ENCODE measurements around the gene TSKU. TPM values are rescaled to one million over a fixed set of nuclear protein-coding genes. Genes with fewer than 3 reads are reported as not detected.

TSKU gene
- total and polyA plus RNA-seq, 9 of the 15 experiments (the other 6 are each of a cell fraction or from before 2014, with no cell fraction given) = 0.60 to 11.9 (median 8.4) TPM

- TF ChIP-seq, protein P1, sequence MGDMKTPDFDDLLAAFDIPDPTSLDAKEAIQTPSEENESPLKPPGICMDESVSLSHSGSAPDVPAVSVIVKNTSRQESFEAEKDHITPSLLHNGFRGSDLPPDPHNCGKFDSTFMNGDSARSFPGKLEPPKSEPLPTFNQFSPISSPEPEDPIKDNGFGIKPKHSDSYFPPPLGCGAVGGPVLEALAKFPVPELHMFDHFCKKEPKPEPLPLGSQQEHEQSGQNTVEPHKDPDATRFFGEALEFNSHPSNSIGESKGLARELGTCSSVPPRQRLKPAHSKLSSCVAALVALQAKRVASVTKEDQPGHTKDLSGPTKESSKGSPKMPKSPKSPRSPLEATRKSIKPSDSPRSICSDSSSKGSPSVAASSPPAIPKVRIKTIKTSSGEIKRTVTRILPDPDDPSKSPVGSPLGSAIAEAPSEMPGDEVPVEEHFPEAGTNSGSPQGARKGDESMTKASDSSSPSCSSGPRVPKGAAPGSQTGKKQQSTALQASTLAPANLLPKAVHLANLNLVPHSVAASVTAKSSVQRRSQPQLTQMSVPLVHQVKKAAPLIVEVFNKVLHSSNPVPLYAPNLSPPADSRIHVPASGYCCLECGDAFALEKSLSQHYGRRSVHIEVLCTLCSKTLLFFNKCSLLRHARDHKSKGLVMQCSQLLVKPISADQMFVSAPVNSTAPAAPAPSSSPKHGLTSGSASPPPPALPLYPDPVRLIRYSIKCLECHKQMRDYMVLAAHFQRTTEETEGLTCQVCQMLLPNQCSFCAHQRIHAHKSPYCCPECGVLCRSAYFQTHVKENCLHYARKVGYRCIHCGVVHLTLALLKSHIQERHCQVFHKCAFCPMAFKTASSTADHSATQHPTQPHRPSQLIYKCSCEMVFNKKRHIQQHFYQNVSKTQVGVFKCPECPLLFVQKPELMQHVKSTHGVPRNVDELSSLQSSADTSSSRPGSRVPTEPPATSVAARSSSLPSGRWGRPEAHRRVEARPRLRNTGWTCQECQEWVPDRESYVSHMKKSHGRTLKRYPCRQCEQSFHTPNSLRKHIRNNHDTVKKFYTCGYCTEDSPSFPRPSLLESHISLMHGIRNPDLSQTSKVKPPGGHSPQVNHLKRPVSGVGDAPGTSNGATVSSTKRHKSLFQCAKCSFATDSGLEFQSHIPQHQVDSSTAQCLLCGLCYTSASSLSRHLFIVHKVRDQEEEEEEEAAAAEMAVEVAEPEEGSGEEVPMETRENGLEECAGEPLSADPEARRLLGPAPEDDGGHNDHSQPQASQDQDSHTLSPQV (IDR thresholded peaks at IDR 0.05) = peak; percentile 33; the same call in 1 of the 2 replicates
- TF ChIP-seq CREBBP (IDR thresholded peaks at IDR 0.05; ENCODE audit: low read depth, low read length) (no peak), DACH1 (IDR thresholded peaks at IDR 0.05; ENCODE audit: partially characterized antibody) (peak; percentile 56), ATF1 (CRISPR knock-in tag; IDR thresholded peaks at IDR 0.05) (no peak), ATF1 (tag; IDR thresholded peaks at IDR 0.05) (peak; percentile 49), NFYB (IDR thresholded peaks at IDR 0.05; ENCODE audit: extremely low read depth, insufficient read length) (no peak), STAT5A (IDR thresholded peaks at IDR 0.05; ENCODE audit: borderline replicate concordance, low read length) (0 out of 2 replicates have a peak, but pooled peaks have one; percentile 32), MXI1 (IDR thresholded peaks at IDR 0.05; ENCODE audit: low read depth, low read length) (peak; percentile 40; the same call in 1 of the 2 replicates), SOX6 (IDR thresholded peaks at IDR 0.05) (peak; percentile 71), SMARCC2 (IDR thresholded peaks at IDR 0.05; ENCODE audit: low read depth) (0 out of 2 replicates have a peak, but pooled peaks have one; percentile 29), NBN (IDR thresholded peaks at IDR 0.05; ENCODE audit: low read depth) (no peak), SMAD1 (IDR thresholded peaks at IDR 0.05; ENCODE audit: low read depth, low read length, partially characterized antibody) (no peak), CBX5 (IDR thresholded peaks at IDR 0.05; ENCODE audit: borderline replicate concordance, low read depth) (peak; percentile 72; the same call in 1 of the 2 replicates), TCF3 (CRISPR knock-in tag; IDR thresholded peaks at IDR 0.05) (peak; percentile 90), CEBPB (tag; IDR thresholded peaks at IDR 0.05) (peak; percentile 59), CBX3 (IDR thresholded peaks at IDR 0.05; ENCODE audit: borderline replicate concordance in 1 of 2, low read length in 2 of 2) (peak in 1 of 2 experiments; percentile 83; a peak in 2 of 3 replicates), CBFA2T2 (conservative IDR thresholded peaks at IDR 0.05) (peak; percentile 91), TBL1XR1 (IDR thresholded peaks at IDR 0.05; ENCODE audit: low read length in 2 of 2) (peak in 1 of 2 experiments; percentile 80; a peak in 2 of 4 replicates)
- TF ChIP-seq, protein P2, sequence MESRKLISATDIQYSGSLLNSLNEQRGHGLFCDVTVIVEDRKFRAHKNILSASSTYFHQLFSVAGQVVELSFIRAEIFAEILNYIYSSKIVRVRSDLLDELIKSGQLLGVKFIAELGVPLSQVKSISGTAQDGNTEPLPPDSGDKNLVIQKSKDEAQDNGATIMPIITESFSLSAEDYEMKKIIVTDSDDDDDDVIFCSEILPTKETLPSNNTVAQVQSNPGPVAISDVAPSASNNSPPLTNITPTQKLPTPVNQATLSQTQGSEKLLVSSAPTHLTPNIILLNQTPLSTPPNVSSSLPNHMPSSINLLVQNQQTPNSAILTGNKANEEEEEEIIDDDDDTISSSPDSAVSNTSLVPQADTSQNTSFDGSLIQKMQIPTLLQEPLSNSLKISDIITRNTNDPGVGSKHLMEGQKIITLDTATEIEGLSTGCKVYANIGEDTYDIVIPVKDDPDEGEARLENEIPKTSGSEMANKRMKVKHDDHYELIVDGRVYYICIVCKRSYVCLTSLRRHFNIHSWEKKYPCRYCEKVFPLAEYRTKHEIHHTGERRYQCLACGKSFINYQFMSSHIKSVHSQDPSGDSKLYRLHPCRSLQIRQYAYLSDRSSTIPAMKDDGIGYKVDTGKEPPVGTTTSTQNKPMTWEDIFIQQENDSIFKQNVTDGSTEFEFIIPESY (CRISPR knock-in tag; IDR thresholded peaks at IDR 0.05) = no peak
- TF ChIP-seq, protein P3, sequence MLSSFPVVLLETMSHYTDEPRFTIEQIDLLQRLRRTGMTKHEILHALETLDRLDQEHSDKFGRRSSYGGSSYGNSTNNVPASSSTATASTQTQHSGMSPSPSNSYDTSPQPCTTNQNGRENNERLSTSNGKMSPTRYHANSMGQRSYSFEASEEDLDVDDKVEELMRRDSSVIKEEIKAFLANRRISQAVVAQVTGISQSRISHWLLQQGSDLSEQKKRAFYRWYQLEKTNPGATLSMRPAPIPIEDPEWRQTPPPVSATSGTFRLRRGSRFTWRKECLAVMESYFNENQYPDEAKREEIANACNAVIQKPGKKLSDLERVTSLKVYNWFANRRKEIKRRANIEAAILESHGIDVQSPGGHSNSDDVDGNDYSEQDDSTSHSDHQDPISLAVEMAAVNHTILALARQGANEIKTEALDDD (IDR thresholded peaks at IDR 0.05) = 0 out of 2 replicates have a peak, but pooled peaks have one; percentile 21
Measured at GRCh38 chr11:76787911-76788596, 4.9 kb downstream of the TSKU start (continued).

All from K562 (cell line).